WTC11 (cell line): ENCODE results near the gene CHST15. TPM values are rescaled to one million over a fixed set of nuclear protein-coding genes. Genes with fewer than 3 reads are reported as not detected.

Experiments
- ATAC-seq: fragments of 200-7000 bp; cut with Tn5 transposase; 2 replicates; pipeline ENCODE4 v1.10.0; 2021; ENCODE audit warnings: mild to moderate bottlenecking, moderate library complexity
- CTCF ChIA-PET: fragments of 300-600 bp; sonication (Branson Sonifier 250); formaldehyde crosslinking; loops from one replicate; lab custom pipeline; 2021; ENCODE audit warnings: antibody characterized with exemption; lab: Charles Lee
- POLR2A ChIA-PET: fragments of 350-600 bp; sonication (Branson Sonifier 250); formaldehyde crosslinking; loops from one replicate; lab custom pipeline; 2021; ENCODE audit warnings: antibody characterized with exemption; lab: Charles Lee
- DNase-seq: peaks from one replicate; pipeline ENCODE4 v3.0.0; 2021; ENCODE audit warnings: low spot score
- H3K27ac Mint-ChIP-seq: 2 replicates; pipeline ENCODE4 v1.8.0; 2021; ENCODE audit warnings: mixed read lengths
- H3K27me3 Mint-ChIP-seq: 2 replicates; pipeline ENCODE4 v1.8.0; 2021; ENCODE audit warnings: low read depth, mild to moderate bottlenecking, moderate library complexity, mixed read lengths
- H3K36me3 Mint-ChIP-seq: 2 replicates; pipeline ENCODE4 v1.8.0; 2021; ENCODE audit warnings: mixed read lengths
- H3K4me1 Mint-ChIP-seq: 2 replicates; pipeline ENCODE4 v1.8.0; 2022; ENCODE audit warnings: mixed read lengths
- H3K4me3 Mint-ChIP-seq: 2 replicates; pipeline ENCODE4 v1.8.0; 2021; ENCODE audit warnings: mild to moderate bottlenecking, moderate library complexity, mixed read lengths
- H3K9me3 Mint-ChIP-seq: 2 replicates; pipeline ENCODE4 v1.8.0; 2021; ENCODE audit warnings: mixed read lengths
- CREB1 ChIP-seq: sonication (generic); formaldehyde crosslinking; IDR thresholded peaks from 2 replicates; pipeline ENCODE4 v1.8.0; 2023; ENCODE audit warnings: mild to moderate bottlenecking, missing genetic modification reagents
- ETV6 ChIP-seq: sonication (generic); formaldehyde crosslinking; IDR thresholded peaks from 2 replicates; pipeline ENCODE4 v1.8.1; 2022; ENCODE audit warnings: mild to moderate bottlenecking, missing genetic modification reagents
- IRF2 ChIP-seq: sonication (generic); formaldehyde crosslinking; IDR thresholded peaks from 2 replicates; pipeline ENCODE4 v1.8.0; 2022; ENCODE audit warnings: low read depth, missing genetic modification reagents, borderline replicate concordance
- NFATC4 ChIP-seq: fragments of 250-450 bp; sonication (Bioruptor Pico); IDR thresholded peaks from 2 replicates; pipeline ENCODE4 v1.9.0; 2021; ENCODE audit warnings: mild to moderate bottlenecking
- NR2C2 ChIP-seq: sonication (generic); formaldehyde crosslinking; IDR thresholded peaks from 2 replicates; pipeline ENCODE4 v1.8.0; 2022; ENCODE audit warnings: mild to moderate bottlenecking, missing genetic modification reagents
- PRRX2 ChIP-seq: fragments of 250-450 bp; sonication (Bioruptor Pico); IDR thresholded peaks from 2 replicates; pipeline ENCODE4 v1.8.0; 2021; ENCODE audit warnings: mild to moderate bottlenecking
- RELA ChIP-seq: sonication (generic); formaldehyde crosslinking; IDR thresholded peaks from 2 replicates; pipeline ENCODE4 v1.8.1; 2022; ENCODE audit warnings: missing genetic modification reagents, mild to moderate bottlenecking, borderline replicate concordance
- SMAD3 ChIP-seq: sonication (generic); formaldehyde crosslinking; IDR thresholded peaks from 2 replicates; pipeline ENCODE4 v1.8.0; 2022; ENCODE audit warnings: missing genetic modification reagents, mild to moderate bottlenecking, borderline replicate concordance
- SOX15 ChIP-seq: fragments of 250-450 bp; sonication (Bioruptor Pico); IDR thresholded peaks from 2 replicates; pipeline ENCODE4 v1.9.0; 2021; ENCODE audit warnings: mild to moderate bottlenecking
- TEAD1 ChIP-seq: sonication (generic); formaldehyde crosslinking; IDR thresholded peaks from 2 replicates; pipeline ENCODE4 v1.8.0; 2022; ENCODE audit warnings: mild to moderate bottlenecking, missing genetic modification reagents
- TP53 ChIP-seq: sonication (generic); formaldehyde crosslinking; IDR thresholded peaks from 2 replicates; pipeline ENCODE4 v1.8.1; 2023; ENCODE audit warnings: mild to moderate bottlenecking, missing genetic modification reagents
- ZNF232 ChIP-seq: sonication (generic); formaldehyde crosslinking; IDR thresholded peaks from 2 replicates; pipeline ENCODE4 v1.8.0; 2022; ENCODE audit warnings: mild to moderate bottlenecking, missing genetic modification reagents
- total RNA-seq: library from RNA; stranded (reverse); gene quantifications from 3 replicates; pipeline ENCODE4 v1.2.3, GENCODE V29; 2021
- TF ChIP-seq, protein P1 (sequence below): sonication (generic); formaldehyde crosslinking; IDR thresholded peaks from 2 replicates; pipeline ENCODE4 v1.8.0; 2023; ENCODE audit warnings: missing genetic modification reagents
- TF ChIP-seq, protein P2 (sequence below): fragments of 250-450 bp; sonication (Bioruptor Pico); IDR thresholded peaks from 2 replicates; pipeline ENCODE4 v2.1.2; 2022; ENCODE audit warnings: mild to moderate bottlenecking, moderate library complexity
- TF ChIP-seq, protein P3 (sequence below): sonication (generic); formaldehyde crosslinking; IDR thresholded peaks from 2 replicates; pipeline ENCODE4 v1.8.1; 2023; ENCODE audit warnings: mild to moderate bottlenecking, missing genetic modification reagents, moderate library complexity
- TF ChIP-seq, protein P4 (sequence below): sonication (generic); formaldehyde crosslinking; IDR thresholded peaks from 2 replicates; pipeline ENCODE4 v1.8.1; 2022; ENCODE audit warnings: mild to moderate bottlenecking, moderate library complexity, missing genetic modification reagents
- TF ChIP-seq, protein P5 (sequence below): fragments of 250-450 bp; sonication (Bioruptor Pico); IDR thresholded peaks from 2 replicates; pipeline ENCODE4 v1.9.0; 2021; ENCODE audit warnings: mild to moderate bottlenecking
- TF ChIP-seq, protein P6 (sequence below): sonication (generic); formaldehyde crosslinking; IDR thresholded peaks from 2 replicates; pipeline ENCODE4 v1.8.1; 2022; ENCODE audit warnings: mild to moderate bottlenecking, missing genetic modification reagents, moderate library complexity, borderline replicate concordance
- TF ChIP-seq, protein P7 (sequence below): sonication (generic); formaldehyde crosslinking; IDR thresholded peaks from 2 replicates; pipeline ENCODE4 v1.8.0; 2023; ENCODE audit warnings: missing genetic modification reagents, mild to moderate bottlenecking, borderline replicate concordance
- TF ChIP-seq, protein P8 (sequence below): sonication (generic); formaldehyde crosslinking; IDR thresholded peaks from 2 replicates; pipeline ENCODE4 v1.8.1; 2022; ENCODE audit warnings: missing genetic modification reagents, borderline replicate concordance

CHST15 gene
- total RNA-seq, 1 experiment from 2014 or later = 10.7 TPM

DNA sequence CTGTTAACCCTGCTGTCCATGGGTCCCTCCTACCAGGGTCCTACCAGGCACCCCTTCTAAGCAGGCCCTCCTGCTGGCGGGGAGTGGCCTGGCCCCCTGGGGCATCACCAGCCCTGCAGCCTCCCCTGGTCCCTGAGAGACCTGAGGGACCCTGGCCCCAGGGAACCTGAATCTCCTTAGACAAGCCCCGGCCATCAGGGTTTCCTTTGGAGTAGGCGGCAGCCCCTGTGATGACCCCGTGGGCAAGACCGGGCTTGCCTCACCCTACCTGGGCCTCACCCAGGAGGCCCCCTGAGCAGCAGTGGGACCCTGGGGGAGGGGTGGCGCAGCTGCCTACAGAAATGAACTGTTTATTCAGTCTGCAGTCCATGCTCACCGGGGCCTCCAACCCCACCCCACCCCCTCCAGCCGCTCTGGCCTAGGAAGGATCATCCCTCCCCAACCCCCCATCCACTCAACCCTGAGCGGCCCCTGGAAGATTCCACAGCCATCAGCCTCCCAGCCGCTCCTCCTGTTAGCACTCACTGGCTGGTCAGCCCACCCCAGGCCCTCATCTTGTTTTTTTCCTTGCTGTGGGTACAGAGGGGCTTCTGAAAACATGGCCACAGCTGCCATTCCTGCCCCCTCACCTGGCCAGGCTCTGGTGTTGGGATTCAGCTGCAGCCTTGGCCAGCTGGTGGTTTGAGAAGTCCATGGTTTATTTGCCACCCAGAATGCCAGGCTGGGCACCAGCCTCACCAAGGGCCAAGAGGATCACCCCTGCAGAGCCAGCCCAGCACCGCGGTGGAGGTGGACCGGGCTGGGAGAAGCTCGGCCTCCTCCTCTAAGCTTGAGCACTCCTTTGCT is 34.8 kb upstream of the CHST15 start:
- POLR2A ChIA-PET = interaction anchor here (0.6 kb wide), 1 partner anchor 96 kb away, joined by 3 read pairs; no protein-coding TSS in a partner anchor
- TF ChIP-seq TEAD1 (no peak), ETV6 (CRISPR knock-in tag) (no peak), IRF2 (no peak), CREB1 (CRISPR knock-in tag) (no peak), NFATC4 (CRISPR knock-in tag) (no peak), SOX15 (CRISPR knock-in tag) (no peak), SMAD3 (no peak), PRRX2 (no peak), NR2C2 (CRISPR knock-in tag) (no peak), ZNF232 (CRISPR knock-in tag) (no peak), RELA (CRISPR knock-in tag) (no peak), TP53 (no peak)
- TF ChIP-seq, protein P1, sequence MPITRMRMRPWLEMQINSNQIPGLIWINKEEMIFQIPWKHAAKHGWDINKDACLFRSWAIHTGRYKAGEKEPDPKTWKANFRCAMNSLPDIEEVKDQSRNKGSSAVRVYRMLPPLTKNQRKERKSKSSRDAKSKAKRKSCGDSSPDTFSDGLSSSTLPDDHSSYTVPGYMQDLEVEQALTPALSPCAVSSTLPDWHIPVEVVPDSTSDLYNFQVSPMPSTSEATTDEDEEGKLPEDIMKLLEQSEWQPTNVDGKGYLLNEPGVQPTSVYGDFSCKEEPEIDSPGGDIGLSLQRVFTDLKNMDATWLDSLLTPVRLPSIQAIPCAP (CRISPR knock-in tag) = no peak
- TF ChIP-seq, protein P2, sequence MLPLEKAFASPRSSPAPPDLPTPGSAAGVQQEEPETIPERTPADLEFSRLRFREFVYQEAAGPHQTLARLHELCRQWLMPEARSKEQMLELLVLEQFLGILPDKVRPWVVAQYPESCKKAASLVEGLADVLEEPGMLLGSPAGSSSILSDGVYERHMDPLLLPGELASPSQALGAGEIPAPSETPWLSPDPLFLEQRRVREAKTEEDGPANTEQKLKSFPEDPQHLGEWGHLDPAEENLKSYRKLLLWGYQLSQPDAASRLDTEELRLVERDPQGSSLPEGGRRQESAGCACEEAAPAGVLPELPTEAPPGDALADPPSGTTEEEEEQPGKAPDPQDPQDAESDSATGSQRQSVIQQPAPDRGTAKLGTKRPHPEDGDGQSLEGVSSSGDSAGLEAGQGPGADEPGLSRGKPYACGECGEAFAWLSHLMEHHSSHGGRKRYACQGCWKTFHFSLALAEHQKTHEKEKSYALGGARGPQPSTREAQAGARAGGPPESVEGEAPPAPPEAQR (CRISPR knock-in tag) = no peak
- TF ChIP-seq, protein P3, sequence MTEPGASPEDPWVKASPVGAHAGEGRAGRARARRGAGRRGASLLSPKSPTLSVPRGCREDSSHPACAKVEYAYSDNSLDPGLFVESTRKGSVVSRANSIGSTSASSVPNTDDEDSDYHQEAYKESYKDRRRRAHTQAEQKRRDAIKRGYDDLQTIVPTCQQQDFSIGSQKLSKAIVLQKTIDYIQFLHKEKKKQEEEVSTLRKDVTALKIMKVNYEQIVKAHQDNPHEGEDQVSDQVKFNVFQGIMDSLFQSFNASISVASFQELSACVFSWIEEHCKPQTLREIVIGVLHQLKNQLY = no peak
- TF ChIP-seq, protein P4, sequence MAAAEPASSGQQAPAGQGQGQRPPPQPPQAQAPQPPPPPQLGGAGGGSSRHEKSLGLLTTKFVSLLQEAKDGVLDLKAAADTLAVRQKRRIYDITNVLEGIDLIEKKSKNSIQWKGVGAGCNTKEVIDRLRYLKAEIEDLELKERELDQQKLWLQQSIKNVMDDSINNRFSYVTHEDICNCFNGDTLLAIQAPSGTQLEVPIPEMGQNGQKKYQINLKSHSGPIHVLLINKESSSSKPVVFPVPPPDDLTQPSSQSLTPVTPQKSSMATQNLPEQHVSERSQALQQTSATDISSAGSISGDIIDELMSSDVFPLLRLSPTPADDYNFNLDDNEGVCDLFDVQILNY = no peak
- TF ChIP-seq, protein P5, sequence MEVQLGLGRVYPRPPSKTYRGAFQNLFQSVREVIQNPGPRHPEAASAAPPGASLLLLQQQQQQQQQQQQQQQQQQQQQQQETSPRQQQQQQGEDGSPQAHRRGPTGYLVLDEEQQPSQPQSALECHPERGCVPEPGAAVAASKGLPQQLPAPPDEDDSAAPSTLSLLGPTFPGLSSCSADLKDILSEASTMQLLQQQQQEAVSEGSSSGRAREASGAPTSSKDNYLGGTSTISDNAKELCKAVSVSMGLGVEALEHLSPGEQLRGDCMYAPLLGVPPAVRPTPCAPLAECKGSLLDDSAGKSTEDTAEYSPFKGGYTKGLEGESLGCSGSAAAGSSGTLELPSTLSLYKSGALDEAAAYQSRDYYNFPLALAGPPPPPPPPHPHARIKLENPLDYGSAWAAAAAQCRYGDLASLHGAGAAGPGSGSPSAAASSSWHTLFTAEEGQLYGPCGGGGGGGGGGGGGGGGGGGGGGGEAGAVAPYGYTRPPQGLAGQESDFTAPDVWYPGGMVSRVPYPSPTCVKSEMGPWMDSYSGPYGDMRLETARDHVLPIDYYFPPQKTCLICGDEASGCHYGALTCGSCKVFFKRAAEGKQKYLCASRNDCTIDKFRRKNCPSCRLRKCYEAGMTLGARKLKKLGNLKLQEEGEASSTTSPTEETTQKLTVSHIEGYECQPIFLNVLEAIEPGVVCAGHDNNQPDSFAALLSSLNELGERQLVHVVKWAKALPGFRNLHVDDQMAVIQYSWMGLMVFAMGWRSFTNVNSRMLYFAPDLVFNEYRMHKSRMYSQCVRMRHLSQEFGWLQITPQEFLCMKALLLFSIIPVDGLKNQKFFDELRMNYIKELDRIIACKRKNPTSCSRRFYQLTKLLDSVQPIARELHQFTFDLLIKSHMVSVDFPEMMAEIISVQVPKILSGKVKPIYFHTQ (CRISPR knock-in tag) = no peak
- TF ChIP-seq, protein P6, sequence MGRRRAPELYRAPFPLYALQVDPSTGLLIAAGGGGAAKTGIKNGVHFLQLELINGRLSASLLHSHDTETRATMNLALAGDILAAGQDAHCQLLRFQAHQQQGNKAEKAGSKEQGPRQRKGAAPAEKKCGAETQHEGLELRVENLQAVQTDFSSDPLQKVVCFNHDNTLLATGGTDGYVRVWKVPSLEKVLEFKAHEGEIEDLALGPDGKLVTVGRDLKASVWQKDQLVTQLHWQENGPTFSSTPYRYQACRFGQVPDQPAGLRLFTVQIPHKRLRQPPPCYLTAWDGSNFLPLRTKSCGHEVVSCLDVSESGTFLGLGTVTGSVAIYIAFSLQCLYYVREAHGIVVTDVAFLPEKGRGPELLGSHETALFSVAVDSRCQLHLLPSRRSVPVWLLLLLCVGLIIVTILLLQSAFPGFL (CRISPR knock-in tag) = no peak
- TF ChIP-seq, protein P7, sequence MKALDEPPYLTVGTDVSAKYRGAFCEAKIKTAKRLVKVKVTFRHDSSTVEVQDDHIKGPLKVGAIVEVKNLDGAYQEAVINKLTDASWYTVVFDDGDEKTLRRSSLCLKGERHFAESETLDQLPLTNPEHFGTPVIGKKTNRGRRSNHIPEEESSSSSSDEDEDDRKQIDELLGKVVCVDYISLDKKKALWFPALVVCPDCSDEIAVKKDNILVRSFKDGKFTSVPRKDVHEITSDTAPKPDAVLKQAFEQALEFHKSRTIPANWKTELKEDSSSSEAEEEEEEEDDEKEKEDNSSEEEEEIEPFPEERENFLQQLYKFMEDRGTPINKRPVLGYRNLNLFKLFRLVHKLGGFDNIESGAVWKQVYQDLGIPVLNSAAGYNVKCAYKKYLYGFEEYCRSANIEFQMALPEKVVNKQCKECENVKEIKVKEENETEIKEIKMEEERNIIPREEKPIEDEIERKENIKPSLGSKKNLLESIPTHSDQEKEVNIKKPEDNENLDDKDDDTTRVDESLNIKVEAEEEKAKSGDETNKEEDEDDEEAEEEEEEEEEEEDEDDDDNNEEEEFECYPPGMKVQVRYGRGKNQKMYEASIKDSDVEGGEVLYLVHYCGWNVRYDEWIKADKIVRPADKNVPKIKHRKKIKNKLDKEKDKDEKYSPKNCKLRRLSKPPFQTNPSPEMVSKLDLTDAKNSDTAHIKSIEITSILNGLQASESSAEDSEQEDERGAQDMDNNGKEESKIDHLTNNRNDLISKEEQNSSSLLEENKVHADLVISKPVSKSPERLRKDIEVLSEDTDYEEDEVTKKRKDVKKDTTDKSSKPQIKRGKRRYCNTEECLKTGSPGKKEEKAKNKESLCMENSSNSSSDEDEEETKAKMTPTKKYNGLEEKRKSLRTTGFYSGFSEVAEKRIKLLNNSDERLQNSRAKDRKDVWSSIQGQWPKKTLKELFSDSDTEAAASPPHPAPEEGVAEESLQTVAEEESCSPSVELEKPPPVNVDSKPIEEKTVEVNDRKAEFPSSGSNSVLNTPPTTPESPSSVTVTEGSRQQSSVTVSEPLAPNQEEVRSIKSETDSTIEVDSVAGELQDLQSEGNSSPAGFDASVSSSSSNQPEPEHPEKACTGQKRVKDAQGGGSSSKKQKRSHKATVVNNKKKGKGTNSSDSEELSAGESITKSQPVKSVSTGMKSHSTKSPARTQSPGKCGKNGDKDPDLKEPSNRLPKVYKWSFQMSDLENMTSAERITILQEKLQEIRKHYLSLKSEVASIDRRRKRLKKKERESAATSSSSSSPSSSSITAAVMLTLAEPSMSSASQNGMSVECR (CRISPR knock-in tag) = no peak
- TF ChIP-seq, protein P8, sequence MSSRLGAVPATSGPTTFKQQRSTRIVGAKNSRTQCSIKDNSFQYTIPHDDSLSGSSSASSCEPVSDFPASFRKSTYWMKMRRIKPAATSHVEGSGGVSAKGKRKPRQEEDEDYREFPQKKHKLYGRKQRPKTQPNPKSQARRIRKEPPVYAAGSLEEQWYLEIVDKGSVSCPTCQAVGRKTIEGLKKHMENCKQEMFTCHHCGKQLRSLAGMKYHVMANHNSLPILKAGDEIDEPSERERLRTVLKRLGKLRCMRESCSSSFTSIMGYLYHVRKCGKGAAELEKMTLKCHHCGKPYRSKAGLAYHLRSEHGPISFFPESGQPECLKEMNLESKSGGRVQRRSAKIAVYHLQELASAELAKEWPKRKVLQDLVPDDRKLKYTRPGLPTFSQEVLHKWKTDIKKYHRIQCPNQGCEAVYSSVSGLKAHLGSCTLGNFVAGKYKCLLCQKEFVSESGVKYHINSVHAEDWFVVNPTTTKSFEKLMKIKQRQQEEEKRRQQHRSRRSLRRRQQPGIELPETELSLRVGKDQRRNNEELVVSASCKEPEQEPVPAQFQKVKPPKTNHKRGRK (CRISPR knock-in tag) = no peak
- ATAC-seq (no peak), DNase-seq (no peak)
- peaks cover 6% of the 10 kb centered on the region for H3K27me3 Mint-ChIP-seq
- no peaks in the 10 kb centered on the region for H3K9me3 Mint-ChIP-seq
- H3K27ac Mint-ChIP-seq = no peak overlapping the region
- CTCF ChIA-PET = interaction anchor here (1.2 to 1.4 kb wide), 2 partner anchors 9 to 134 kb away, joined by 5 to 8 read pairs; no protein-coding TSS in a partner anchor
- no peaks in the 10 kb centered on the region for H3K36me3 Mint-ChIP-seq
- no peaks in the 10 kb centered on the region for H3K4me1 Mint-ChIP-seq
- no peak overlapping the region for H3K4me3 Mint-ChIP-seq
